Vagina (tissue), 2 donors: ENCODE results near the gene GHRHR. TPM values are rescaled to one million over a fixed set of nuclear protein-coding genes. Genes with fewer than 3 reads are reported as not detected.

Source experiments
- DNase-seq, 2 donors: peaks; one replicate each; pipeline ENCODE4 v3.0.0-alpha.2; 2017; ENCODE audit errors: extremely low spot score in 2 of 2
- H3K27ac ChIP-seq: fragments of 200-600 bp; sonication (generic); one replicate; pipeline ENCODE4 v1.5.1; 2019
- H3K27me3 ChIP-seq: fragments of 200-600 bp; sonication (generic); one replicate; pipeline ENCODE4 v1.5.1; 2019
- H3K36me3 ChIP-seq, 2 donors: fragments of 200-600 bp; sonication (generic); one replicate each; pipeline ENCODE4 v1.5.1; 2017 to 2019
- H3K4me1 ChIP-seq: fragments of 200-600 bp; sonication (generic); one replicate; pipeline ENCODE4 v1.5.1; 2019
- H3K4me3 ChIP-seq, 2 donors: fragments of 200-600 bp; sonication (generic); 1 replicate in 1 of 2; 2 replicates in 1 of 2; pipeline ENCODE4 v1.5.1; 2016 to 2019
- H3K9me3 ChIP-seq: fragments of 200-600 bp; sonication (generic); one replicate; pipeline ENCODE4 v1.5.1; 2019
- CTCF ChIP-seq, 3 experiments: fragments of 450-650 bp in 2 of 3; fragments of 200-600 bp in 1 of 3; sonication (generic) in 1 of 3; IDR thresholded peaks; one replicate each; pipeline ENCODE4 v1.5.1; 2017 to 2019; ENCODE audit warnings: antibody characterized with exemption in 3 of 3, mild to moderate bottlenecking in 2 of 3, moderate library complexity in 2 of 3
- POLR2A ChIP-seq, 2 donors: fragments of 450-650 bp; IDR thresholded peaks; one replicate each; pipeline ENCODE4 v1.6.1; 2017; ENCODE audit warnings: antibody characterized with exemption in 2 of 2, mild to moderate bottlenecking in 2 of 2, moderate library complexity in 2 of 2
- POLR2AphosphoS5 ChIP-seq, 2 donors: sonication (generic); formaldehyde crosslinking; IDR thresholded peaks; one replicate each; pipeline ENCODE4 v1.9.0; 2017; ENCODE audit warnings: antibody characterized with exemption in 2 of 2, mild to moderate bottlenecking in 2 of 2, low read depth in 1 of 2; ENCODE audit not compliant: insufficient read depth in 1 of 2
- intact Hi-C: fragments of 100-400 bp; cut with DNase I; formaldehyde crosslinking; loops from one replicate; pipeline ENCODE4 v1.15.1; 2023
- total RNA-seq: library from RNA; depleted of rRNA; stranded (reverse); fragments of >200 nt; gene quantifications from one replicate; pipeline ENCODE4 v1.2.3, GENCODE V29; 2016

The GHRHR gene
- total RNA-seq, 1 donor from 2014 or later: not detected

DNA sequence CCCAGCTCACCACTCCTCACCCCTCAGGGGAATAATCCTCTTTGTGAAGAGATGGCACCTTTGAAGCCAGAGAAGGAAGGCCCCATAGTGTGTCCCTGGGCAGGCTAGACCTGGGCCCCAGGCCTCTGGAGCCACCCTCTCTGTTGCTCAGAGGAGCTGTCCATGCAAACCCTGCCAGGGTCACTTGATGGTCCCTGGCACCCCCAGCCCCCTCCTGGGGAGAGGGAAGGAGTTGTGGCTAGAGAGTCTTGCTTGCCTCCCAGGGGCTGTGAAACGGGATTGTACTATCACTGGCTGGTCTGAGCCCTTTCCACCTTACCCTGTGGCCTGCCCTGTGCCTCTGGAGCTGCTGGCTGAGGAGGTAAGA, 5.8 kb downstream of the GHRHR start:
- intact Hi-C loops: no loop called here
- TF ChIP-seq POLR2A (IDR thresholded peaks at IDR 0.05): no peak
- TF ChIP-seq POLR2AphosphoS5 (IDR thresholded peaks at IDR 0.05; ENCODE audit: insufficient read depth in 1 of 2, low read depth in 1 of 2): no peak
- TF ChIP-seq CTCF (IDR thresholded peaks at IDR 0.05): no peak
- no peaks in the 10 kb centered on the region for H3K27me3 ChIP-seq
- no peak for DNase-seq
- no peak overlapping the region for H3K4me3 ChIP-seq
- H3K9me3 ChIP-seq: no peaks in the 10 kb centered on the region
- H3K4me1 ChIP-seq: no peaks in the 10 kb centered on the region
- H3K27ac ChIP-seq: no peak overlapping the region
- no peaks in the 10 kb centered on the region for H3K36me3 ChIP-seq

GRCh38 chr7:30970074-30970473, 6.3 kb downstream of the GHRHR start:
- Histone ChIP-seq H3K27me3 (no peaks in the 10 kb centered on the region), H3K9me3 (no peaks in the 10 kb centered on the region), H3K4me3 (no peak overlapping the region), H3K4me1 (no peaks in the 10 kb centered on the region), H3K36me3 (no peaks in the 10 kb centered on the region), H3K27ac (no peak overlapping the region)
- TF ChIP-seq POLR2AphosphoS5 (IDR thresholded peaks at IDR 0.05; ENCODE audit: insufficient read depth in 1 of 2, low read depth in 1 of 2) (no peak), POLR2A (IDR thresholded peaks at IDR 0.05) (no peak)
- no peak for DNase-seq
- intact Hi-C loops: no loop called here

DNA sequence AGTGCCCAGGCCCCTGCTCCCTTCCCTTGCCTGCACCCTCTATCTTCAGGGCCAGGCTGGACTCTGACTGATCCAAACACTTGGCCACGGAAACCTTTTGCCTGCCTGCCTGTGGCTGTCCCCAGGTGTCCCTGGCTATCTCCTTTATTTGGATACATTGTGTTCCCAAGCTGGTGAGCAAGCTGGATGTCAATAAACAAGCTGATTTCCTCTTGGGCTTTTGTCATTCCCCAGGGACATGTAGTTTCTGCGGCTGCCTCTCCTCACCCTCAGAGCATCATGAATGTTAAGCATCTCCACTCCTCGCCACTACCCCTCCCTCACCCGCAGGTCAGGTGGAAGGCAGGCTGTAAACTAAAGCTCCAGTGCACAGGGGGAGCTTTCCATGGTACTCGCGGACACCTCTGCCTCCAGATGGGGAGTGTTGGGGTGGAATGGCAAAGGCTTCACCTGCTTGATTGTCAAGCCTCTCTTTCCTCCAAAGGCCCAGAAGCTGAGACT, 6.9 kb downstream of the GHRHR start:
- DNase-seq: peak in 1 of 2 donors; percentile 70
- intact Hi-C loops: no loop called here
- Histone ChIP-seq H3K27me3 (no peaks in the 10 kb centered on the region), H3K4me3 (no peak overlapping the region), H3K27ac (no peak overlapping the region), H3K4me1 (no peaks in the 10 kb centered on the region), H3K9me3 (no peaks in the 10 kb centered on the region), H3K36me3 (no peaks in the 10 kb centered on the region)
- no peak for TF ChIP-seq POLR2A (IDR thresholded peaks at IDR 0.05)
- no peak for TF ChIP-seq CTCF (IDR thresholded peaks at IDR 0.05)
- no peak for TF ChIP-seq POLR2AphosphoS5 (IDR thresholded peaks at IDR 0.05; ENCODE audit: insufficient read depth in 1 of 2, low read depth in 1 of 2)

DNA sequence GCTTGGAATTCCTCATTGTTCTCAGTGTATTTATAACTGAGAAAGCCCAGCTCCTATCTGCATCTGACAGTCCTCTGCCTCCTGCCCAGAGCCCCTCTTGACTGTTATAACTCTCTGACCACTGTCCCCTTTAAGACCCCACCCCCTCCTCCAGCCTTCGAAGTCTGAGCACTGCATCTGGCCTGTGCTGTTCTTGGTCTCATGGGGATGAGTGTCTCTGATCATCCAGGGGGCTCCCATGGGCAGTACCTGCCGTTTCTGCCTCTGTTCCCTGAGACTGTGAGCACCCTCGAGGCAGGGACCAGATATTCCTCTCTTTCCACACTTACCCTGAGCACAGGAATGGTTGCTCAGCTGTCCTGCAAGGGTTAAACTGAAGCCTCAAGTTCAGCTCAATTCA, 7.7 kb downstream of the GHRHR start:
- intact Hi-C loops: no loop called here
- DNase-seq: peak in 1 of 2 donors; percentile 61

DNA sequence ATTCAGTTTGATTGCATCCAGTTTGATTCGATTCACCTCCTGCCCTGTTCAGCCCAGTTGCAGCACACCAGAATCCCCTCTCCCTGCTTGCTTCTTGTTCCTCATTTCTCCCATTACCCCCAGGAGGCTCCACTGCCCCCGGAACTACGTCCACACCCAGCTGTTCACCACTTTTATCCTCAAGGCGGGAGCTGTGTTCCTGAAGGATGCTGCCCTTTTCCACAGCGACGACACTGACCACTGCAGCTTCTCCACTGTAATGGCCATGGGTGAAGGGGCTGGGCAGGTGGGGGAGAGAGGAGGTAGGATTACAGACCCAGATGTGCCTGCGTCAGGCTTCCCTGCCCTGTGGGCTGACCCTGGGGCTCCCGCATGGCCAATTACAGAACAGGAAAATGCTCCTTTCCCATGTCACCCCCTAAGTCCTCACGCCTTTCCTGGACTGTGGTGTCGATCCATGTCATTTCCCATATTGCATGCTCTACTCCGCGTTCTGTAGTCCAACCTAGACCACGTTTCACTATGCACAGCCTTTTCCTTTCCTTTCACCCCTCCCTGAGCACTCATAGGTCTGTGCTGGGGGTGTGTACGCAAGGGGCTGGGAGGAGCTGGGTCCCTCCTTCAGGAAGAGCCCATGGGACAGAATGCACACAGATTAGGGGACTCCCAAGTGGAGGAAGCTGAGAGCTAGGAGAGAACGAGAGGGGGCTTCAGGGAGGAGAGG, 8.2 kb downstream of the GHRHR start:
- DNase-seq: peak in 1 of 2 donors; percentile 94
- Histone ChIP-seq H3K9me3 (no peaks in the 10 kb centered on the region), H3K4me1 (no peaks in the 10 kb centered on the region), H3K36me3 (no peaks in the 10 kb centered on the region), H3K4me3 (no peak overlapping the region), H3K27ac (no peak overlapping the region), H3K27me3 (no peaks in the 10 kb centered on the region)
- TF ChIP-seq POLR2AphosphoS5 (IDR thresholded peaks at IDR 0.05; ENCODE audit: insufficient read depth in 1 of 2, low read depth in 1 of 2) (no peak), POLR2A (IDR thresholded peaks at IDR 0.05) (no peak), CTCF (IDR thresholded peaks at IDR 0.05) (no peak)
- intact Hi-C loops: no loop called here

More for the DNA sequence above, 7.7 kb downstream of the GHRHR start:
- no peak overlapping the region for H3K4me3 ChIP-seq
- no peaks in the 10 kb centered on the region for H3K4me1 ChIP-seq
- no peaks in the 10 kb centered on the region for H3K9me3 ChIP-seq
- H3K27ac ChIP-seq: no peak overlapping the region
- no peaks in the 10 kb centered on the region for H3K27me3 ChIP-seq
- no peak for TF ChIP-seq CTCF (IDR thresholded peaks at IDR 0.05)
- TF ChIP-seq POLR2AphosphoS5 (IDR thresholded peaks at IDR 0.05; ENCODE audit: insufficient read depth in 1 of 2, low read depth in 1 of 2): no peak
- no peak for TF ChIP-seq POLR2A (IDR thresholded peaks at IDR 0.05)
- H3K36me3 ChIP-seq: no peaks in the 10 kb centered on the region
